GM11168 (cell line): ENCODE data around the gene GPR158.

Source experiments
- in situ Hi-C: fragments of 300-500 bp; cut with MboI; formaldehyde crosslinking; loops from one replicate; pipeline ENCODE4 v1.12.0; 2022; ENCODE audit warnings: low sequenced_read_pairs; ENCODE audit not compliant: unreplicated experiment

GPR158 gene

DNA sequence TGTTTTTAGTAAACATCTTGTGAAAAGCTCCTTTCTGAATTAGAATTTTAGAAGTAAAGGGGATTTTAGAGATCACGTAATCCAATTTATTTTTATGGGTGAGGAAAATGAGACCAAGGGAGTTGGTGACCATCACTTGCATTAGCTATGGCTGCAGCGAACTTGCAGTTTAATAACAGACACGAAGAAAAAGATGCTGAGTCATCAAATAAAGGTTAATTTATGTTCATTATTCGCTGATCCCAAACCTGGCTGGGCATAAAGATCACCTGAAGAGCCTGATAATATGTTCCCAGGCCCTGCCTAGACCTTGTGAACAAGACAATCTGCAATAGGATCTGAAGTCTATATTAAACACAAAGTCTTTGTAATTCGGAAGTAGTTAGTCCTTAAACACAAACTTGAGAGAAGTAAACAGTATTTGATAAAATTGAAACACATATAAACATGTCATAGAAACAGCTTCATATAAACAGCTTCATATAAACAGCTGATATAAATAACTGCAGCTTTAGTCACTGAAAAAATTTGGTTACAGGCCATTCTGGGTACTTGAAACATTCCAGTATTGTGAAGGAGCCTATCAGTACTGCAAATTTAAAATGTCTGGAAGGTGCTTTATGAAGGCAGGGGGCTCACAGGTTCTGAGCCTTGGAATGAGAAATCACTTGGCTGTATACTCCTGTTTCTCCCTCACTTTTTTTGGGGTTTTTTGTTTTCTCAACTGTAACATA, 16.5 kb downstream of the GPR158 start:
- in situ Hi-C loops: no loop called here

DNA sequence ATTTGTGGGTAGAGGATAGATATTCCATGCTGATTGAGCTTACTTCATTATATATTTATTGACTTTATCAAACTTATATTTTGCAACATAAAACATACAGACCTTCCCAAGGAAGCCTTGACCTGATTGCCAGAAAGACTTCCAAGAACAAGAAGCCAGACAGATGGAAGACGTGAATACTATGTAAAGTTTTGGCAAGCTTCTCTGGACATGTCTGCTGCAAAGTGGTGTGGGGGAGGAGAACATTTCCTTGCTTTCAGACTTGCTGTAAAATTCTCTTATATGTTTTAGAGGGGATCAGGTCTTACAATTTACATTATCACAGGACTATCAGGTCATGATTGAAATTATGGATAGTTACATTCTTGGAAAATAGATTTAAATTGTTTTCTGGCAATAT, 23.4 kb downstream of the GPR158 start:
- in situ Hi-C loops: no loop called here

DNA sequence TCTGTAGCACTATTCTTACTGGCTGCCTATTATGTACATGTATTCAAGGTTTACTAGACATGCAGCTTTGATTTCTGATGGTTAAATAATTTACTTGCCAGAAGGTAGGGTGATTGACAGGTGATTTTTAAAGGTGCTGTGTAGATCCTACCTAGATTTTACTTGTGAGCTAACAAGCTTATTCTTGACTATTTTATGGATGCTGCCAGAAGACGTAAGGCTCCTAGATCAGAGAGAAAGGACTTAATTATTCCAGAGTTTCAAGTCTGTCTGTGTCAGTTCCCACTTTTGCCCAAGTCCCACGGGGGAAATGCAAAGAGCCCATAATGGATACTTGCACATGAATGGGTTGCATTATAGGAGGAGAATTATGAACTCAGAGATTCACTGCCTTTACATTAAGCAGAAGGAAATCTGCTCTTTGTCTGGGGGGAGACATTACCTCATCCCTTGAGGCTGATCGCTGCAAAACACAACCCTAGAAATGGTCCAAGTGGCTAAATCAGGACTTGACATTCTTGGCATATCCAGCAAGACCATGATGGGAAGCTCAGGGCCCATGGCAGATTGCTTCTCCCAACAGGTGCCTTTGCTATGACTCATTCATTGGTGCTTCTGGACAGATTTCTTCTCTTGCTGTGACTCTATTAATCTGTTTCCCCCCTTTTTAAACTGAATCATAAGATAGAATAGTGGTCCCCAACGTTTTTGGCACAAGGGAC, 32.1 kb downstream of the GPR158 start:
- in situ Hi-C loops: no loop called here

DNA sequence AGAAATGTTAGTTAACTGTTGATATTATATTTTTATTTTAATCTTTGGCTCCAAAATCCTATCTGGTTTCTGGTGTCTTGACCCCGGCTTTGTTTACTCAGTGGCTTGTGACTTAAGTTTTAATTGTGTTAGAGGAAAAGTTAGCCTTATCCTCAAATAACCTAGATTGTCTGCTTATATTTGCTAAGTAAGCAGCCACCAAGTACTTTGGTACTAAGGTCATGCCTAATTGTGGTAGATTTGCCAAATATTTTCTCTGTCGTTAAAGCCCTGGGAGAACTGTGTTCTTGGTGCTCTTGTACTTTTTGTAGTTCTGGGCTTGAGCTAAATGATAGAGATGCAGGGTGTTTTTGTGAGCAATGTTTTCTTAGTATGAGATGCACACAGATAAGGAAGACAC, 34.8 kb downstream of the GPR158 start:
- in situ Hi-C loops: no loop called here

DNA sequence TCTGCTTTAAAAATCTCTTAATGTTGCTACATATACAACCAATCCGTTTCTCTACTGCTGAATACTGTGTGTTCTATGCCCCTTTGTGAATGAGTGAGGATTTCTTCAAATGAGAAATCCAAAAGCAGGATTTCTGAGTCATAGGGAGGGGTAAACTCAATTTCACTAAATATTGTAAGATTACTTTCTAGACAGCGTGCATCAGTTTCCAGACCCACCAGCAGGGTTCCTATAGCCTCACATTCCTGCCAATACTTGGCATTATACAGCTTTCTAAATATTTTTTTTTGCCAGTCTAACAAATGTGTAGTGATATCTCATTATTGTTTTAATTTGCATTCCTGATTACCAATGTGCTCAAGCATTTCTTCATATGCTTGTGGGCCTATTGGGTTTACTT, 35.5 kb downstream of the GPR158 start:
- in situ Hi-C loops: no loop called here

DNA sequence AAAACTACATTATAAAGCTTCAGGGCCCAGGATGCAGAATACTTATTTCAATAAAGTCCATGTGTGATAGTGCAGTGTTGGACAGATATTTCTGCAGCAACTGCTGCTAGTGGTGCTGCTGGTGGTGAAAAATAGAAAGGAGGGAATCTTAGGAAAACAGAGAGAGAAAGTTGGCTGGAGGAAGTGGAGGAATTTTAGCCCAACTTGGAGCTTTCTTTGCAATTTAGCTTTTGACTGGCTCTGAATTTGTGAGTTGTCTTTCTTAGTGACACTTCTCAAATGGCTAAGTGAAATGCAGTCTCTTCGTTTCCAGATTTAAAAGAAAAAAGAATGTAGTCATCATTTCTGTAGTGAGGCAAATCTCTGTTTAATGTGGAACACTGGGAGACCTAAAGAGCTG, 45.4 kb downstream of the GPR158 start:
- in situ Hi-C loops: no loop called here

DNA sequence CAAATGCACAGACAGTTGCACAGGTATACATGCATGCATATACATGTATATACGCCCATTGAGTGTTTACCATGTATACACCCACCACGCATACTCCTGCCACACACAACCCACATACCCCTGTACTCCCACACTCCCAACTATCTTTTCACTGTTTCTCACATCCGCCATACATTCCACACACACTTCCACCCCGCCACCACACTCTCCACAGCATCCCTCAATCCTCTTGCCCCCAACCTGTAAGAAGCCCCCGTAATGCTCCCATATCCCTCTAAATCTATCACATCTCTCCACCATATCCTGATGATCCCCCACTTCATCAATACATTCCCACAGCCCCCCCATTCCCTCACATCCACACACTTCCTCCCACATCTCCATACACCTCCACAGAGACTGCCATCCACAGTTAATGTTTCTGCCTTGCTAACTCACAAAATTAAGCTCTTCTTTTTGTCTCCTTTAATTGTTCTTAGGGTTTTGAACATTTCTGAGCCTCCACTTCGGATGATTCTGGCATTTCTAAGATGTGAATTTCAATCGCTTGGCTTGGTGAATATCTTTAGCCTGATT, 47.4 kb downstream of the GPR158 start:
- in situ Hi-C loops: no loop called here

DNA sequence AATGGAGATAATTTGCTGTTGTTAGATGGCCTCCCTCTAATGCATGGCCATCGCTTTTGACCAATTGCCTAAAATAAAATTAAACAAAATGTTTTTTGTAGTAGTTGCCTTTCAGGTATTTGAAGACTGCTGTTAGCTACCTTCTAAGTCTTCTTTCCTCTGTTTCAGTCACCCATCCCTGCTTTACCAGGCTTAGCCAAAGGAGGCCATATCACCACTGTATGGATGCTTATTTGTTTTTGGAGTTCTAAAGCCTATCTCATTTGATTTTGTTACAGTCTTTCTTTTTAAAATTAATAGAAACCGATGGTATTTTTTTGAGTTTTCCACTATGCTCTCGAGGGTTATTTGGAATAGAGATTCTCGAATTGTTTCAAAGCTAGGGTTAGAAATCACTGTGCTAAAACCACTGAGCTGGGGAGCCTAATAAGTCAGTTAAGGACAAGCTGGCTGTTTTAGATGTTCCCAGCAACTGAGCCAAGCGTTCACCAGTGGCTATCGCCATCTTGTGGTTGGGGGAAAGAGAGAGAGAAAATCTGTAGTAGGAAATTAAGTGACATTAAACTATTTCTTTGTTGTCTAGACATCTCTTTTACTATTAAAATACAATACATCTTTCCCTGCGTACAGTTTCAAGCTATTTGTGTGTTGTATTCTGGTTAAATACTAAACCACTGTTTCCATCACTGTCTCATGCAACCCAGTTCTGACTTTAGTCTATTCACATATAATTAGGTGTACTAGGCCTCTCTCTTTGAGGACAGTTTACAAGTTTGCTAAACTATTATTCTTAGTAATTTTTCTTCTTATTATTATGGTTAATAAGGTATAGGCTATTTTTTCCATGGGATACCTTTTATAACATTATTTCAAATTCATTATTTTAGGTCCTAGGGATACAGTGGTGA, 52.2 kb downstream of the GPR158 start:
- in situ Hi-C loops: no loop called here

DNA sequence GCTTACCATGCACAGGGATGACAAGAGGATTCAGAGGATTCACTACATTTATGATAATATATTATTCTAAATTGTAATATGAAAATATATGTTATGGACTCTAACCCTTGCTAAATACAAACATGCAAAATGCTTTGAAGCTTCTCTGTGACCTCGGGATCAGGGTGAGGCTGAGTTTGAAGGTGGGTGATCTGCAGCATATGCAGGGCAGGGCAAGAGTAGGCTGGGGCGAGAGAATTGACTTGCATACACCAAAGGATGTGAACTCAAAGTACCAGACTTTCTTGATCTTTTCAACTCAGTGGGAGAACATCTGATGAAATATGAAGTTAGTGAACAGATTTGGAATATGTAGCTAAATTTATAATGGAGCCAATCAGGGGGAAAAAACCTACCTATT, 57.0 kb downstream of the GPR158 start:
- in situ Hi-C loops: no loop called here

DNA sequence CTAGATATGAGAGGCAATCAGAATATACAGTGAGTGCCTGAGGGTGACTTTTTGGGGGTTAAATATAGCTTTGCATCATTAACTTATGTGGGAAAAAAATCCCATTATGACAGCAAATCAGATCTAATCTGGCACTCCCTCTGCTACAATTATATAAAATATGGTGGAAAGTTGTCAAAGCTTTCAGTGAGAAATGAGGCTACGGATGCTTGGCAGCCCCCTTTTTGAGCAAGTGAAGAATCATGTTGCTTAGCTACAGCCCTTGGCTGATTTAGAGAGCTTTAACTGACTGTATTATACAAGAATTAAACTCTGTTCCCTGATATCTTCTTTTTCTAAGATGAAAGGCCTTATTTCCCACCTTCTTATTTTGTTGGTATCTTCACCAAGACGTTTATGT, 57.4 kb downstream of the GPR158 start:
- in situ Hi-C loops: no loop called here

DNA sequence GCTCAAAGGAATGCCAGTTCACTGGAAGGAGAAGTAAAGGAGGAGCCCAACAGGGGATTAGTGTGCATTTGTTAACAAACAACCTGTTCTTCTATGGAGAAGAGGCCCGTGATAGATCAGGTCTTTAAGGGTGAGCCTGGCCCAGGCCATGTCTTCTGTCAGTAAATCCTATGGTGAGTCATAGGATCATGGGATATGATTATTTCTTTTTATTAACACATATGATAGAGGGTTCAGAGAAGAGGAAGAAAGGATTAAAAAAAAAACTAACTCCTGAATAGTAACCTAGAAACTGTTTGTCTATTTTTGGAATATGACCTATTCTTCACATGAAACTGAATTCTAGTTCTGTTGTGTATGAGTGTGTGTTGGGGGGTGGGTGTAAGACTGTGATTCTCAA, 70.4 kb downstream of the GPR158 start:
- in situ Hi-C loops: no loop called here

DNA sequence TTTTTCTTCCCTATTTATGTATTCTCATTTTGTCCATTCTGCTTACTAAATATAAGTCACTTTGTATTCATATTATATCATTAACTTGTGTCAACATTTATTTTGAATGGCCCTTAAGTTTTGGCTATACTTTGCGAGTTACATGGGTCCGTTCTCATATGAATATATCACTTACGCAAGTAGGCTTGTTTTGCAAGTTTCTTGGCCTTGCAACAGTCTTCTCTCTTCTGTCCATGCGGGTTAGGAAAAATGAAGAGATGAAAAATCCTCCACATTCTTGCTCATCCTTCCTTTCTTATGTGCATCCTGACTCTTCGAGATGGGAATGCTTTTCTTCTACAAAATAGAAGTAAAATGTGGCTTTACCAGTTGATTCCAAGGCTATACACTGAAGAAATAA, 82.8 kb downstream of the GPR158 start:
- in situ Hi-C loops: no loop called here

DNA sequence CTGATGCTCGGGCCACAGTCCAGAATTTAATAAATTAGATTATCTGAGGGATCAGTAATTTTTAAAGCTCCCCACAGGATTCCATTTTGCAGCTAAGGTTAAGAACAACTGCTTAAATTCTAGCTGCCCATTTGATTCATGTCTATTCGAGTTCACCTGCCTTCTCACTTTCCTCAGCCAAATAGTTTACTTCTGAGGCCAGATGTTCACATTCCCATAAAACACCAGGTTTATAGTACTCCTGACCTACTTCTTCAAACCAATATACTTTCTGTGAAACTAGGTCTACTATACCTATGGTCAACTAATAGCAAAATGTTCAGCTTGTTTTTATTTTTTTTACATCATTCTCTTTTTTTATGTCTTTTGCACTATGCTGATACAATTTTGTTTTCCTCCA, 86.3 kb downstream of the GPR158 start:
- in situ Hi-C loops: no loop called here

DNA sequence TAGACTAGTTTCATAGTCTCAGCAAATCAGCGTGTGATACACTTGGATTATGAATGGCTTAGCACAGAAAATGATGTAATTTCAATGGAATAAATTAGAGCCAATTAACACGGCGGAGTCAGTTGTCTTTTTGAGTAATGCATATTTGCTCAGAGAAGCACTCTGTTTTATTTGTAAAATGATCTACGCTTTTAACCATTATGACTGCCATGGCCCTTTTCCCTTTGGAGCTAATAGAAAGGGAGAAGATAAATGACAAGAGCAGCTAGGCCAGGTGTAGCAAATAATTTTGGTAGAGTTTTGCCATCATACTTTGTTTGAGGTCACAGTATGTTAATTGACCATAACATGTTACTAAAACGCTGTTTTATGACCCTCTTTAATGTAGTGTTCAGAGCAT, 86.8 kb downstream of the GPR158 start:
- in situ Hi-C loops: no loop called here

DNA sequence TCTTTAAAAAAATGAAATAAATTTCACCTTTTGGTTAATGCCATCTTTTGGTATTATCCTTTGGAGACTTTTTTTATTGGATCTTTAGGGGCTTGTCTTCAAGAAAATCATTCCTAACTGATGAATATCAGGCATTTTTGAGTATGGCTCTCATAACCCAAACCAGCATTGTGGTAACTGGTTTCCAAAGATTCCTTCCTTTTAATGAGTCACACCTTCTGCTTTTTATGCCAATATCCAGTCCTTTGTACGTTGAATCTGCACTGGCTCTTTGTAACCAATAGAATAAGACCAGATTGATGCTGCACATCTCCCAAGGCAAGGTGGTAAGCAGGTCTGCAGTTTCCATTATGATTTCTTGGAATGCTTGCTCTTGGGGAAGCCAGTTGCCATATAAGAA, 89.1 kb downstream of the GPR158 start:
- in situ Hi-C loops: no loop called here

DNA sequence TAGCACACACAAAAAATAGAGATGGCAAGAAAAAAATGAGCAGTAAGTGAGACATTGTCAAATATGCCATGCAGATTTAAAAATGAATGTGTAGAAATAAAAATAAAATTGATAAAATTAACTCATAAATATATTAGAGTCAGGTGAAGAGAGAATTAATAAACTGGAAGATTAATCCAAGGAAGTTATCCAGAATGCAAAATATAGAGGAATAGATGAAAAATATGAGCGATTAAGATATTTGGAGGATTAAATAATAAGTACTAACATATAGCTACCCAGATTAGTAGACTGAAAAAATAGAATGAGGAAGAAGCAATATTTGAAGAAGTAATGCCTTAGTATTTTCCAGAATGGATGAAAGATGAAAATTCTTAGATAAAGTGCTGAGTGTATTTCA, 103.4 kb downstream of the GPR158 start:
- in situ Hi-C loops: no loop called here

DNA sequence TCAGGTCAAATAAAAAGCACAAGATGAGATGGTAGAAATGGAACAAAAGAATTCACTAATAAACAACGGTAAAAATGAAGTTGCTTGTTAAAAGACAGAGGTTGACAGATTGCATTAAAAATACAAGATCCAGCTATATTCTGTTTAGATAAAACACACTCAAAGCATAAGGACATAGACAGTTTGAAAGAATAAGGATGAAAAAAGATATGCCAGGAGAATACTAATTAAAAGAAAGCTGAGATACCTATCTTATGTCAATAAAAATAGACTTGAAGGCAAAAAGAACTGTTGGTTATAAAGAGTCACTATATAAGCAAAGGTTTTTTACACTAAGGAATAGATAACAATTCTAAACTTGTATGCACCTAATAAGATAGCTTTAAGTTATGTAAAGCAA, 105.3 kb downstream of the GPR158 start:
- in situ Hi-C loops: no loop called here

DNA sequence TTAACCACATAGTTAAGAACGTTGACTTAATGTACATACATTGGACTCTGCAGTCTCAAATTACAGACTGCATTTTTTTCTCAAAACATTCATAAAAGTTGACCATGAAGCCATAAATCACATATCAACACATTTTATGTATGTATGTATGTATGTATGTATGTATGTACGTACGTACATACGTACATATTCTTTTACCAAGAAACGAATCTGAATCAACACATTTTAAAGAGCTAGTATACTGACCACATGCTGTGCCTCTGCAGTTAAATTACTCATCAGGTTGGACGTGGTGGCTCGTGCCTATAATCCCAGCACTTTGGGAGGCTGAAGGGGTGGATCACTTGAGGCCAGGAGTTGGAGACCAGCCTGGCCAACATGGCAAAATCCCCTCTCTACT, 105.8 kb downstream of the GPR158 start:
- in situ Hi-C loops: no loop called here

DNA sequence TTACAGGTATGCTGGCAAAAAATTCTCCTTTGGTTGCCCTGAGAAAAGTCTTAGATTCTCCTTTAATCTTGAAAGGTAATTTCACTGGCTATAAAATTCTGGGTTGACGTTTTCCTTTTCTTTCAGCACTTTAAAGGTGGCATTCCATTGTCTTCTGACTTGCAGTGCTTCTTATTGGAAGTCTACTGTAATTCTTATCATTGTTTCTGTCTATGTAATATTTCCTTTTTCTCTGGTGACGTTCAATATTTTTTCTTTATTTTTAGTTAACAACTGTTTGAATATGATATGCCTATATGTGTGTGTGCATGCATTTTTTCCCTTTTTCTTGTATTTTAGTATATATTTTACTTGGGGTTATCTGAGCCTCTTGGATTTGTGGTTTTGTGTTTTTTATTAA, 111.0 kb downstream of the GPR158 start:
- in situ Hi-C loops: no loop called here

DNA sequence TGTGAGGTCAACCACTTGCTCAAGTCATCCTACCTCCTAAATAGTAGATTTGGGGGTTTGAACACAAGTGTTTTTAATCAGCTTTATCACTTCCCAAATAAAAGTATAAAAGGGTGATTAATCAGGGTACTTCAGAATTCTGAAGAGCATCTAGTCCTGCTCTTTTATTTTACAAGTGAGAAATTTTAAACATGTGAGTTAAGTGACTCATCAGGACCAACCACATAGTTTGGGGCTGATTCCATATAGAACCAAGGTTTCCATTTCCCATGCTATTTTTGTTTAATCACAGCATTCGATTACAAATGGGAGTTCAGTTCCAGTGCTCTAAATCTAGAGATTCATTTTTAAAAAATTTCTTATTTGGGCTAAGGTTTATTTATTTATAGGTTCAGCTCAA, 113.4 kb downstream of the GPR158 start:
- in situ Hi-C loops: no loop called here
